ENCODE data around the gene CABP7. TPM values are rescaled to one million over a fixed set of nuclear protein-coding genes. Genes with fewer than 3 reads are reported as not detected.

The CABP7 gene
- polyA plus RNA-seq, 1 donor (not counting 4 experiments of a cell fraction or from before 2014, with no cell fraction given), result not detected

DNA sequence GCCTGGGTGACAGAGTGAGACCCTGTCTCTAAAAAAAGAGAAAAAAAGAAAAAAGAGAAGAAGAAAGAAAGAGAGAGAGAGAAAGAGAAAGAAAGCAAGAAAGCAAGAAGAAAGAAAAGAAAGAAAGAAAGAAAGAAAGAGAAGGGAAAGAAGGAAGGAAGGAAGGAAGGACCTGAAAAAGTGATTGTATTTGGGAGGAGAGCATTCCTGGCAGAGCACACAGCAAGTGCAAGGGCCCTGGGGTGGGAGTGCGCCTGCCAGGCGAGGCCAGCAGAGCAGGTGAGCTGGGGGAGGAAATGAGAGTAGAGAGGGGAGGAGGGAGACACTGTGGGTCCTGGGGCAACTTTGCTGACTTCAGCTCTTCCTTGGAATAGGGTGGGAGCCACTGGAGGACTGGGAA lies 7.7 kb upstream of the CABP7 start:
- Histone ChIP-seq H4K20me1 (ENCODE audit: control insufficient read depth, extremely low read depth, insufficient read depth, low read length) (peaks cover 5% of the 10 kb centered on the region), H3K36me3 (ENCODE audit: control insufficient read depth in 2 of 2, extremely low read depth in 1 of 2, insufficient read depth in 2 of 2, low read length in 2 of 2) (no peaks in the 10 kb centered on the region), H3K9me1 (ENCODE audit: control insufficient read depth, extremely low read depth, insufficient read depth, low read length) (no peaks in the 10 kb centered on the region), H3K27ac (ENCODE audit: control insufficient read depth, insufficient read depth, low read length) (no peak overlapping the region), H3K4me2 (ENCODE audit: control insufficient read depth, extremely low read depth, insufficient read depth, low read depth, low read length) (no peak overlapping the region), H2AFZ (ENCODE audit: control insufficient read depth, low read length) (no peak overlapping the region), H3K9ac (ENCODE audit: control insufficient read depth, extremely low read depth, insufficient read depth, low read length) (no peak overlapping the region), H3K4me1 (ENCODE audit: control insufficient read depth, extremely low read depth, insufficient read depth, low read length) (no peaks in the 10 kb centered on the region), H3K79me2 (ENCODE audit: control insufficient read depth, insufficient read depth, low read length) (no peaks in the 10 kb centered on the region), H3K4me3 (ENCODE audit: control insufficient read depth in 2 of 3, extremely low read depth in 1 of 3, insufficient read depth in 2 of 3, low read depth in 1 of 3, low read length in 3 of 3) (no peak overlapping the region), H3K27me3 (ENCODE audit: control insufficient read depth, extremely low read depth, insufficient read depth, low read length) (peaks cover 33% of the 10 kb centered on the region), H3K9me3 (ENCODE audit: control insufficient read depth, low read depth, low read length) (no peaks in the 10 kb centered on the region)
- DNase-seq (ENCODE audit: low read depth, low spot score), result no peak
- no peak for FAIRE-seq
- TF ChIP-seq, protein P1, sequence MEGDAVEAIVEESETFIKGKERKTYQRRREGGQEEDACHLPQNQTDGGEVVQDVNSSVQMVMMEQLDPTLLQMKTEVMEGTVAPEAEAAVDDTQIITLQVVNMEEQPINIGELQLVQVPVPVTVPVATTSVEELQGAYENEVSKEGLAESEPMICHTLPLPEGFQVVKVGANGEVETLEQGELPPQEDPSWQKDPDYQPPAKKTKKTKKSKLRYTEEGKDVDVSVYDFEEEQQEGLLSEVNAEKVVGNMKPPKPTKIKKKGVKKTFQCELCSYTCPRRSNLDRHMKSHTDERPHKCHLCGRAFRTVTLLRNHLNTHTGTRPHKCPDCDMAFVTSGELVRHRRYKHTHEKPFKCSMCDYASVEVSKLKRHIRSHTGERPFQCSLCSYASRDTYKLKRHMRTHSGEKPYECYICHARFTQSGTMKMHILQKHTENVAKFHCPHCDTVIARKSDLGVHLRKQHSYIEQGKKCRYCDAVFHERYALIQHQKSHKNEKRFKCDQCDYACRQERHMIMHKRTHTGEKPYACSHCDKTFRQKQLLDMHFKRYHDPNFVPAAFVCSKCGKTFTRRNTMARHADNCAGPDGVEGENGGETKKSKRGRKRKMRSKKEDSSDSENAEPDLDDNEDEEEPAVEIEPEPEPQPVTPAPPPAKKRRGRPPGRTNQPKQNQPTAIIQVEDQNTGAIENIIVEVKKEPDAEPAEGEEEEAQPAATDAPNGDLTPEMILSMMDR (optimal IDR thresholded peaks at IDR 0.05 in 1 of 3, IDR thresholded peaks at IDR 0.05 in 1 of 3, conservative IDR thresholded peaks at IDR 0.05 in 1 of 3; ENCODE audit: extremely low read depth in 1 of 3, insufficient read depth in 2 of 3, low read length in 3 of 3), result no peak
- no peak for TF ChIP-seq EZH2 (IDR thresholded peaks at IDR 0.05; ENCODE audit: low read length)
- dilution Hi-C loops (cut with MboI; ENCODE audit: extremely low pct_ligation_motif_present, low sequenced_read_pairs), result no loop called here

DNA sequence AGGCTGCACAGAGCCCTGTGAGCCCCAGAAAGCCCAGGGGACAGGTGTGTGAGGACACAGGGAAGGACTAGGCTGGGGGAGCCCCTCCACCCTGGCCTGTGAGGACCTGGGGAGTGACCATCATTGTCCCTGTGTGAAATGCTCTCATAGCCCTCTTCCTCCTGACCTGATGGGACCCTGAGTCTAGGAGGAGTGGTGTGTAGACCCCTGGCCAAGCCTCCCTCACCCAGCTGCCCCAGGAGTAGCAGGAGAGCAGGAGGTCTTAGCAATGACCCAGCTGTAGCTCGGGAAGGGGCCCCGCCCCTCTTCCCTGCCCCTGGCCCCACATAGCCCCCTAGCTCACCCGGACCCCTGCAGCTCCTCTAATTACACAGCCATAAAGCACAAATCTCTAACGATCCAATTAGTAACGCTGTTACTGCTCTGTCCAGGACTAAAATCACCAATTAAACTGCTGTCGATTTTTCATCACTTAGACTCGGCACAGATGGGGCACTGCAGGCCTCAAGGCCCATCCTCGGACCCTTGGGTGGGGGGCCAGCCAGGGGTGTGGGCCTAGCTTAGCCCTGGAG lies 6.6 kb upstream of the CABP7 start:
- Histone ChIP-seq H3K9me3 (ENCODE audit: control insufficient read depth, low read depth, low read length) (no peaks in the 10 kb centered on the region), H3K9ac (ENCODE audit: control insufficient read depth, extremely low read depth, insufficient read depth, low read length) (no peak overlapping the region), H3K27ac (ENCODE audit: control insufficient read depth, insufficient read depth, low read length) (no peak overlapping the region), H3K36me3 (ENCODE audit: control insufficient read depth in 2 of 2, extremely low read depth in 1 of 2, insufficient read depth in 2 of 2, low read length in 2 of 2) (no peaks in the 10 kb centered on the region), H3K4me3 (ENCODE audit: control insufficient read depth in 2 of 3, extremely low read depth in 1 of 3, insufficient read depth in 2 of 3, low read depth in 1 of 3, low read length in 3 of 3) (no peak overlapping the region), H3K4me2 (ENCODE audit: control insufficient read depth, extremely low read depth, insufficient read depth, low read depth, low read length) (no peak overlapping the region), H3K4me1 (ENCODE audit: control insufficient read depth, extremely low read depth, insufficient read depth, low read length) (peaks cover 10% of the 10 kb centered on the region), H3K27me3 (ENCODE audit: control insufficient read depth, extremely low read depth, insufficient read depth, low read length) (peaks cover 30% of the 10 kb centered on the region), H3K79me2 (ENCODE audit: control insufficient read depth, insufficient read depth, low read length) (no peaks in the 10 kb centered on the region), H2AFZ (ENCODE audit: control insufficient read depth, low read length) (no peak overlapping the region), H4K20me1 (ENCODE audit: control insufficient read depth, extremely low read depth, insufficient read depth, low read length) (peaks cover 5% of the 10 kb centered on the region), H3K9me1 (ENCODE audit: control insufficient read depth, extremely low read depth, insufficient read depth, low read length) (no peaks in the 10 kb centered on the region)
- DNase-seq (ENCODE audit: low read depth, low spot score) (no peak), FAIRE-seq (no peak)
- TF ChIP-seq EZH2 (IDR thresholded peaks at IDR 0.05; ENCODE audit: low read length), result no peak
- TF ChIP-seq, protein P1 (optimal IDR thresholded peaks at IDR 0.05 in 1 of 3, IDR thresholded peaks at IDR 0.05 in 1 of 3, conservative IDR thresholded peaks at IDR 0.05 in 1 of 3; ENCODE audit: extremely low read depth in 1 of 3, insufficient read depth in 2 of 3, low read length in 3 of 3), result no peak
- dilution Hi-C loops (cut with MboI; ENCODE audit: extremely low pct_ligation_motif_present, low sequenced_read_pairs), result no loop called here
